ENCODE data around the gene PGAP3.

The PGAP3 gene

GRCh38 chr17:39631403-39631802, 56.5 kb downstream of the PGAP3 start:
- peaks cover 10% of the 10 kb centered on the region for H3K4me1 ChIP-seq (ENCODE audit: control insufficient read depth, insufficient read depth, low read length)
- H3K36me3 ChIP-seq (ENCODE audit: control insufficient read depth in 2 of 2, insufficient read depth in 1 of 2, low read length in 2 of 2): no peaks in the 10 kb centered on the region
- ChIA-PET CTCF (interaction anchor here (0.6 to 14.6 kb wide), 13 partner anchors 10 to 537 kb away, joined by 3 to 311 read pairs (median 6); partner anchors contain the start of gene MIEN1), POLR2A (interaction anchor here (1.0 to 1.9 kb wide), 3 partner anchors 12 to 68 kb away, joined by 3 to 6 read pairs (median 6); partner anchors contain the start of gene ERBB2)
- H3K27ac ChIP-seq (ENCODE audit: extremely low read depth, low read depth, low read length): no peak overlapping the region; the same call in 1 of the 2 replicates
- no peaks in the 10 kb centered on the region for H3K9me3 ChIP-seq (ENCODE audit: control insufficient read depth, insufficient read depth, low read depth, low read length)
- H3K4me3 ChIP-seq (ENCODE audit: low read depth, low read length): no peak overlapping the region
- peak; percentile 83 for TF ChIP-seq SCRT2 (tag by site-specific recombination; IDR thresholded peaks at IDR 0.05)
- peak; percentile 86 for TF ChIP-seq ZNF341 (tag by site-specific recombination; IDR thresholded peaks at IDR 0.05; ENCODE audit: low read depth)
- no peak for TF ChIP-seq ZNF610 (tag by site-specific recombination; IDR thresholded peaks at IDR 0.05; ENCODE audit: borderline replicate concordance)

- ChIA-PET CTCF (interaction anchor here (0.6 to 14.6 kb wide), 4 partner anchors 8 to 133 kb away, joined by 3 to 311 read pairs (median 4); partner anchors contain the start of gene MIEN1), POLR2A (interaction anchor here (1.9 kb wide), 1 partner anchor 70 kb away, joined by 6 read pairs; the partner anchor contains the start of gene ERBB2)
- Histone ChIP-seq H3K4me1 (ENCODE audit: control insufficient read depth, insufficient read depth, low read length) (peaks cover 7% of the 10 kb centered on the region), H3K36me3 (ENCODE audit: control insufficient read depth in 2 of 2, insufficient read depth in 1 of 2, low read length in 2 of 2) (no peaks in the 10 kb centered on the region), H3K4me3 (ENCODE audit: low read depth, low read length) (no peak overlapping the region), H3K27ac (ENCODE audit: extremely low read depth, low read depth, low read length) (no peak overlapping the region), H3K9me3 (ENCODE audit: control insufficient read depth, insufficient read depth, low read depth, low read length) (no peaks in the 10 kb centered on the region)
- TF ChIP-seq MEIS1 (CRISPR knock-in tag; IDR thresholded peaks at IDR 0.05; ENCODE audit: borderline replicate concordance) (no peak), ZNF600 (tag by site-specific recombination; IDR thresholded peaks at IDR 0.05) (peak; percentile 23; the same call in 1 of the 2 replicates), ZNF837 (tag by site-specific recombination; IDR thresholded peaks at IDR 0.05) (no peak)
Measured at GRCh38 chr17:39629898-39630297, 58.0 kb downstream of the PGAP3 start.

- no peak overlapping the region for H3K27ac ChIP-seq (ENCODE audit: extremely low read depth, low read depth, low read length)
- TF ChIP-seq ZNF645 (tag by site-specific recombination; IDR thresholded peaks at IDR 0.05) (no peak), ZNF114 (tag by site-specific recombination; IDR thresholded peaks at IDR 0.05) (no peak), GLIS1 (tag by site-specific recombination; IDR thresholded peaks at IDR 0.05) (peak; percentile 73), ZNF449 (tag by site-specific recombination; IDR thresholded peaks at IDR 0.05) (no peak), ZNF169 (tag by site-specific recombination; IDR thresholded peaks at IDR 0.05) (no peak), ZNF23 (tag by site-specific recombination; IDR thresholded peaks at IDR 0.05; ENCODE audit: borderline replicate concordance) (no peak), GLIS2 (tag by site-specific recombination; IDR thresholded peaks at IDR 0.05) (peak; percentile 40; the same call in 1 of the 2 replicates), ZIC2 (tag by site-specific recombination; IDR thresholded peaks at IDR 0.05) (peak; percentile 62), FEZF1 (tag by site-specific recombination; IDR thresholded peaks at IDR 0.05) (no peak), ZNF76 (tag by site-specific recombination; IDR thresholded peaks at IDR 0.05; ENCODE audit: borderline replicate concordance, low read depth) (no peak), ZNF560 (tag by site-specific recombination; IDR thresholded peaks at IDR 0.05; ENCODE audit: borderline replicate concordance) (no peak), BCL6B (tag by site-specific recombination; IDR thresholded peaks at IDR 0.05) (no peak)
- H3K4me1 ChIP-seq (ENCODE audit: control insufficient read depth, insufficient read depth, low read length): peaks cover 7% of the 10 kb centered on the region
- H3K4me3 ChIP-seq (ENCODE audit: low read depth, low read length): no peak overlapping the region
- H3K9me3 ChIP-seq (ENCODE audit: control insufficient read depth, insufficient read depth, low read depth, low read length): no peaks in the 10 kb centered on the region
- ChIA-PET CTCF (interaction anchor here (0.6 to 14.6 kb wide), 7 partner anchors 8 to 126 kb away, joined by 3 to 311 read pairs (median 4); partner anchors contain the start of genes MIEN1 and PNMT), POLR2A (interaction anchor here (1.0 kb wide), 1 partner anchor 84 kb away, joined by 4 read pairs; no protein-coding TSS in a partner anchor)
- no peaks in the 10 kb centered on the region for H3K36me3 ChIP-seq (ENCODE audit: control insufficient read depth in 2 of 2, insufficient read depth in 1 of 2, low read length in 2 of 2)
Measured at GRCh38 chr17:39629494-39629880, 58.4 kb downstream of the PGAP3 start.

All from HEK293 (cell line).